Astrocyte (in vitro differentiated cells and primary cell): ENCODE data around the gene IQSEC3.

Source experiments
- CTCF ChIP-seq: IDR thresholded peaks from 2 replicates; pipeline ENCODE4 v1.5.1; 2011; ENCODE audit warnings: low read depth, mild to moderate bottlenecking, inconsistent platforms, low read length, moderate library complexity; ENCODE audit not compliant: insufficient read depth
- EZH2 ChIP-seq: IDR thresholded peaks from 2 replicates; pipeline ENCODE4 v1.6.1; 2012; ENCODE audit warnings: mild to moderate bottlenecking, low read length, inconsistent platforms; ENCODE audit not compliant: insufficient read depth

GRCh38 chr12:109872-110271 is 43.3 kb downstream of the IQSEC3 start:
- TF ChIP-seq CTCF (no peak), EZH2 (no peak)
